Naive thymus-derived CD8-positive, alpha-beta T cell (primary cell): Measurements from ENCODE around the gene DLG1. TPM values are rescaled to one million over a fixed set of nuclear protein-coding genes. Genes with fewer than 3 reads are reported as not detected.
A peak's percentile ranks its signal among the peaks of the same experiment; 100 is the strongest.

ENCODE experiments used
- ATAC-seq, 2 donors: fragments of 150-1000 bp; cut with Tn5 transposase in 1 of 2; sonication (Bioruptor Pico), chemical (Tn5 transposase) in 1 of 2; 1 replicate in 1 of 2; 2 replicates in 1 of 2; pipeline ENCODE4 v1.10.0; 2021; ENCODE audit warnings: mild to moderate bottlenecking in 2 of 2, moderate library complexity in 2 of 2
- POLR2A ChIA-PET: fragments of 350-600 bp; sonication (Branson Sonifier 250); formaldehyde crosslinking; loops from one replicate; lab custom pipeline; 2021; ENCODE audit warnings: antibody characterized with exemption; lab: Charles Lee
- DNase-seq, 10 donors: peaks; one replicate each; pipeline versions ENCODE4 v3.0.0 to v3.0.0-alpha.2; 2020 to 2022
- H3K27ac Mint-ChIP-seq, 10 donors: one replicate each; pipeline ENCODE4 v1.8.0; 2020 to 2022; ENCODE audit warnings: mild to moderate bottlenecking in 10 of 10, mixed read lengths in 10 of 10, moderate library complexity in 4 of 10, inconsistent platforms in 1 of 10
- H3K27me3 Mint-ChIP-seq, 5 donors: one replicate each; pipeline ENCODE4 v1.8.0; 2021 to 2022; ENCODE audit warnings: mixed read lengths in 5 of 5
- H3K36me3 Mint-ChIP-seq, 3 donors: one replicate each; pipeline ENCODE4 v1.8.0; 2020 to 2022; ENCODE audit warnings: mixed read lengths in 3 of 3, mild to moderate bottlenecking in 2 of 3, inconsistent platforms in 1 of 3
- H3K4me1 Mint-ChIP-seq, 4 donors: one replicate each; pipeline ENCODE4 v1.8.0; 2021 to 2022; ENCODE audit warnings: mixed read lengths in 4 of 4
- H3K4me3 Mint-ChIP-seq, 10 donors: one replicate each; pipeline ENCODE4 v1.8.0; 2020 to 2022; ENCODE audit warnings: mild to moderate bottlenecking in 10 of 10, mixed read lengths in 10 of 10, moderate library complexity in 6 of 10, inconsistent platforms in 1 of 10
- H3K9me3 Mint-ChIP-seq, 9 donors: one replicate each; pipeline ENCODE4 v1.8.0; 2020 to 2022; ENCODE audit warnings: mixed read lengths in 9 of 9, mild to moderate bottlenecking in 3 of 9, inconsistent platforms in 1 of 9, moderate library complexity in 1 of 9
- polyA plus RNA-seq, 3 donors: library from polyadenylated mRNA; unstranded; fragments of 300-500 nt; fragmentation: Illumina TruSeq; gene quantifications; one replicate each; pipeline ENCODE4 v1.2.3, GENCODE V29; 2021
- total RNA-seq, 8 experiments: library from RNA in 2 of 8; stranded (reverse) in 2 of 8; gene quantifications; one replicate each; pipeline ENCODE4 v1.2.3 and lab custom pipeline; 2021 to 2026

The DLG1 gene
- total and polyA plus RNA-seq, 5 experiments from 2014 or later, result 23.5 to 87.1 (median 28.5) TPM

- no peak for ATAC-seq
- peak in 2 of 10 donors; percentile 18 to 21 for DNase-seq
- Mint-ChIP-seq H3K4me3 (peak overlapping the region; percentile 84 to 97 (median 94)), H3K4me1 (peaks cover 11 to 50% (median 39%) of the 10 kb centered on the region in 4 donors), H3K27me3 (peaks cover 0 to 4% (median 0%) of the 10 kb centered on the region in 5 donors), H3K27ac (peak overlapping the region; percentile 83 to 97 (median 87)), H3K36me3 (peaks cover 0 to 31% (median 3%) of the 10 kb centered on the region in 3 donors), H3K9me3 (no peaks in the 10 kb centered on the region)
- POLR2A ChIA-PET, result interaction anchor here (1.0 to 1.3 kb wide), 2 partner anchors 14 to 29 kb away, joined by 4 to 6 read pairs; no protein-coding TSS in a partner anchor
Observed at GRCh38 chr3:197297002-197297401, 1.4 kb downstream of the DLG1 start.

GRCh38 chr3:197296545-197296944, 1.9 kb downstream of the DLG1 start:
- Mint-ChIP-seq H3K9me3 (no peaks in the 10 kb centered on the region), H3K36me3 (peaks cover 0 to 35% (median 8%) of the 10 kb centered on the region in 3 donors), H3K4me3 (peak overlapping the region; percentile 84 to 97 (median 94)), H3K27ac (peak overlapping the region; percentile 83 to 97 (median 87)), H3K4me1 (peaks cover 13 to 55% (median 44%) of the 10 kb centered on the region in 4 donors), H3K27me3 (peaks cover 0 to 4% (median 0%) of the 10 kb centered on the region in 5 donors)
- DNase-seq (peak in 1 of 10 donors; percentile 2), ATAC-seq (no peak)
- POLR2A ChIA-PET, result interaction anchor here (0.8 to 1.0 kb wide), 2 partner anchors 10 to 28 kb away, joined by 3 to 4 read pairs; no protein-coding TSS in a partner anchor

GRCh38 chr3:197295871-197296270, 2.5 kb downstream of the DLG1 start:
- H3K27me3 Mint-ChIP-seq, result peaks cover 0 to 2% (median 0%) of the 10 kb centered on the region in 5 donors
- H3K36me3 Mint-ChIP-seq, result peaks cover 0 to 42% (median 8%) of the 10 kb centered on the region in 3 donors
- peaks cover 15 to 61% (median 51%) of the 10 kb centered on the region in 4 donors for H3K4me1 Mint-ChIP-seq
- no peaks in the 10 kb centered on the region for H3K9me3 Mint-ChIP-seq
- no peak for ATAC-seq
- peak overlapping the region in 8 of 10 donors; percentile 11 to 93 (median 36) for H3K4me3 Mint-ChIP-seq
- POLR2A ChIA-PET, result interaction anchor here (0.8 kb wide), 1 partner anchor 10 kb away, joined by 3 read pairs; no protein-coding TSS in a partner anchor
- DNase-seq, result no peak
- peak overlapping the region in 7 of 10 donors; percentile 4 to 68 (median 28) for H3K27ac Mint-ChIP-seq

GRCh38 chr3:197293605-197294237, 4.7 kb downstream of the DLG1 start:
- Mint-ChIP-seq H3K4me3 (peak overlapping the region in 1 of 10 donors; percentile 56), H3K4me1 (peaks cover 18 to 66% (median 54%) of the 10 kb centered on the region in 4 donors), H3K27ac (no peak overlapping the region), H3K36me3 (peaks cover 0 to 60% (median 13%) of the 10 kb centered on the region in 3 donors), H3K27me3 (no peaks in the 10 kb centered on the region), H3K9me3 (no peaks in the 10 kb centered on the region)
- ATAC-seq (no peak), DNase-seq (no peak)
- POLR2A ChIA-PET, result no interaction called here

GRCh38 chr3:197292648-197293047, 5.8 kb downstream of the DLG1 start:
- POLR2A ChIA-PET, result no interaction called here
- Mint-ChIP-seq H3K36me3 (peaks cover 0 to 70% (median 14%) of the 10 kb centered on the region in 3 donors), H3K4me1 (peaks cover 18 to 67% (median 53%) of the 10 kb centered on the region in 4 donors)

GRCh38 chr3:197292083-197292646, 6.2 kb downstream of the DLG1 start:
- ATAC-seq (no peak), DNase-seq (no peak)
- no peaks in the 10 kb centered on the region for H3K27me3 Mint-ChIP-seq
- H3K4me3 Mint-ChIP-seq, result no peak overlapping the region
- no peaks in the 10 kb centered on the region for H3K9me3 Mint-ChIP-seq
- peak overlapping the region in 3 of 10 donors; percentile 3 to 63 (median 37) for H3K27ac Mint-ChIP-seq
- H3K36me3 Mint-ChIP-seq, result peaks cover 0 to 73% (median 14%) of the 10 kb centered on the region in 3 donors
- POLR2A ChIA-PET, result no interaction called here
- H3K4me1 Mint-ChIP-seq, result peaks cover 18 to 65% (median 53%) of the 10 kb centered on the region in 4 donors

More at GRCh38 chr3:197292648-197293047, 5.8 kb downstream of the DLG1 start:
- peak overlapping the region in 1 of 10 donors; percentile 34 for H3K4me3 Mint-ChIP-seq
- no peaks in the 10 kb centered on the region for H3K27me3 Mint-ChIP-seq
- ATAC-seq (no peak), DNase-seq (no peak)
- peak overlapping the region in 3 of 10 donors; percentile 24 to 37 (median 32) for H3K27ac Mint-ChIP-seq
- H3K9me3 Mint-ChIP-seq, result no peaks in the 10 kb centered on the region

GRCh38 chr3:197289726-197290125, 8.7 kb downstream of the DLG1 start:
- peak overlapping the region in 4 of 10 donors; percentile 3 to 58 (median 28) for H3K27ac Mint-ChIP-seq
- ATAC-seq (no peak), DNase-seq (no peak)
- H3K9me3 Mint-ChIP-seq, result no peaks in the 10 kb centered on the region
- peaks cover 15 to 55% (median 49%) of the 10 kb centered on the region in 4 donors for H3K4me1 Mint-ChIP-seq
- H3K4me3 Mint-ChIP-seq, result no peak overlapping the region
- POLR2A ChIA-PET, result no interaction called here
- no peaks in the 10 kb centered on the region for H3K27me3 Mint-ChIP-seq
- peaks cover 5 to 86% (median 25%) of the 10 kb centered on the region in 3 donors for H3K36me3 Mint-ChIP-seq

GRCh38 chr3:197286678-197287077, 11.7 kb downstream of the DLG1 start:
- POLR2A ChIA-PET, result interaction anchor here (0.9 kb wide), 1 partner anchor 10 kb away, joined by 3 read pairs; no protein-coding TSS in a partner anchor
- DNase-seq (no peak), ATAC-seq (no peak)
- H3K9me3 Mint-ChIP-seq, result no peaks in the 10 kb centered on the region
- peaks cover 11 to 37% (median 33%) of the 10 kb centered on the region in 4 donors for H3K4me1 Mint-ChIP-seq
- H3K36me3 Mint-ChIP-seq, result peaks cover 5 to 87% (median 28%) of the 10 kb centered on the region in 3 donors
- no peak overlapping the region for H3K4me3 Mint-ChIP-seq
- H3K27ac Mint-ChIP-seq, result no peak overlapping the region
- H3K27me3 Mint-ChIP-seq, result no peaks in the 10 kb centered on the region

GRCh38 chr3:197285557-197285956, 12.9 kb downstream of the DLG1 start:
- Mint-ChIP-seq H3K36me3 (peaks cover 5 to 89% (median 34%) of the 10 kb centered on the region in 3 donors), H3K4me1 (peaks cover 8 to 28% (median 25%) of the 10 kb centered on the region in 4 donors), H3K27ac (no peak overlapping the region), H3K9me3 (no peaks in the 10 kb centered on the region), H3K27me3 (no peaks in the 10 kb centered on the region), H3K4me3 (no peak overlapping the region)
- no peak for DNase-seq
- POLR2A ChIA-PET, result no interaction called here
- ATAC-seq, result no peak

- H3K4me1 Mint-ChIP-seq, result peaks cover 10 to 33% (median 28%) of the 10 kb centered on the region in 4 donors
- H3K9me3 Mint-ChIP-seq, result no peaks in the 10 kb centered on the region
- H3K36me3 Mint-ChIP-seq, result peaks cover 5 to 79% (median 31%) of the 10 kb centered on the region in 3 donors
- POLR2A ChIA-PET, result interaction anchor here (1.5 kb wide), 1 partner anchor 15 kb away, joined by 6 read pairs; the partner anchor contains the start of gene DLG1
- H3K27me3 Mint-ChIP-seq, result no peaks in the 10 kb centered on the region
- DNase-seq (no peak), ATAC-seq (no peak)
- no peak overlapping the region for H3K4me3 Mint-ChIP-seq
- H3K27ac Mint-ChIP-seq, result no peak overlapping the region
Observed at GRCh38 chr3:197283045-197283444, 15.4 kb downstream of the DLG1 start.

- Mint-ChIP-seq H3K9me3 (no peaks in the 10 kb centered on the region), H3K27me3 (no peaks in the 10 kb centered on the region), H3K4me1 (peaks cover 10 to 34% (median 29%) of the 10 kb centered on the region in 4 donors), H3K27ac (peak overlapping the region in 2 of 10 donors; percentile 3 to 43), H3K4me3 (no peak overlapping the region), H3K36me3 (peaks cover 5 to 77% (median 28%) of the 10 kb centered on the region in 3 donors)
- DNase-seq (no peak), ATAC-seq (no peak)
- POLR2A ChIA-PET, result interaction anchor here (1.5 kb wide), 1 partner anchor 16 kb away, joined by 6 read pairs; the partner anchor contains the start of gene DLG1
Observed at GRCh38 chr3:197281849-197282248, 16.6 kb downstream of the DLG1 start.

GRCh38 chr3:197280156-197280555, 18.3 kb downstream of the DLG1 start:
- H3K36me3 Mint-ChIP-seq, result peaks cover 0 to 73% (median 19%) of the 10 kb centered on the region in 3 donors
- POLR2A ChIA-PET, result no interaction called here
- H3K4me3 Mint-ChIP-seq, result no peak overlapping the region
- peaks cover 16 to 38% (median 30%) of the 10 kb centered on the region in 4 donors for H3K4me1 Mint-ChIP-seq
- H3K27me3 Mint-ChIP-seq, result no peaks in the 10 kb centered on the region
- no peaks in the 10 kb centered on the region for H3K9me3 Mint-ChIP-seq
- H3K27ac Mint-ChIP-seq, result peak overlapping the region in 1 of 10 donors; percentile 25
- DNase-seq (no peak), ATAC-seq (no peak)
